GM12864 (cell line): Measurements from ENCODE around the gene ASS1.

Experiments used
- DNase-seq: peaks from one replicate; pipeline ENCODE4 v3.0.0-alpha.2; 2011; ENCODE audit warnings: low read depth
- H3K4me3 ChIP-seq: 2 replicates; pipeline ENCODE4 v1.5.1; 2011; ENCODE audit warnings: mild to moderate bottlenecking, low read depth, low read length, control low read depth
- CTCF ChIP-seq: IDR thresholded peaks from 2 replicates; pipeline ENCODE4 v1.5.1; 2011; ENCODE audit warnings: low read depth, mild to moderate bottlenecking, moderate library complexity, low read length, control low read depth, inconsistent platforms; ENCODE audit errors: missing control alignments

Gene ASS1

GRCh38 chr9:130466537-130467217 lies 21.9 kb downstream of the ASS1 start:
- no peak for DNase-seq
- TF ChIP-seq CTCF: no peak
- H3K4me3 ChIP-seq: no peak overlapping the region

GRCh38 chr9:130467316-130467715 lies 22.6 kb downstream of the ASS1 start:
- no peak for DNase-seq
- H3K4me3 ChIP-seq: no peak overlapping the region
- TF ChIP-seq CTCF: no peak

GRCh38 chr9:130468566-130468965 lies 23.8 kb downstream of the ASS1 start:
- TF ChIP-seq CTCF: no peak
- H3K4me3 ChIP-seq: no peak overlapping the region
- DNase-seq: no peak

- H3K4me3 ChIP-seq: no peak overlapping the region
- no peak for DNase-seq
- TF ChIP-seq CTCF: no peak
Observed at GRCh38 chr9:130470269-130470668, 25.5 kb downstream of the ASS1 start.

GRCh38 chr9:130470950-130471349 lies 26.2 kb downstream of the ASS1 start:
- H3K4me3 ChIP-seq: no peak overlapping the region
- TF ChIP-seq CTCF: no peak
- DNase-seq: no peak

- no peak for DNase-seq
- no peak overlapping the region for H3K4me3 ChIP-seq
- TF ChIP-seq CTCF: no peak
Observed at GRCh38 chr9:130471411-130472183, 26.8 kb downstream of the ASS1 start.
